ENCODE measurements around the gene DOCK1.
"Not testable (repeated sequence)": the region's sequence is repeated elsewhere in the genome, so short reads cannot be mapped to it uniquely, and the experiment has no call there.

DOCK1 gene

GRCh38 chr10:126930131-126930882 lies 25.1 kb downstream of the DOCK1 start:
- Histone ChIP-seq H3K4me3 (ENCODE audit: low read length) (no peak overlapping the region), H3K36me3 (ENCODE audit: control insufficient read depth, insufficient read depth, low read length) (no peaks in the 10 kb centered on the region), H3K27me3 (ENCODE audit: control insufficient read depth, insufficient read depth, low read length) (no peaks in the 10 kb centered on the region), H3K9ac (ENCODE audit: low read length) (no peak overlapping the region), H3K4me1 (ENCODE audit: control insufficient read depth, insufficient read depth, low read length) (peaks cover 11% of the 10 kb centered on the region), H3K9me3 (ENCODE audit: control insufficient read depth, low read length) (no peaks in the 10 kb centered on the region)

GRCh38 chr10:126930883-126931503 lies 25.8 kb downstream of the DOCK1 start:
- H3K27me3 ChIP-seq (ENCODE audit: control insufficient read depth, insufficient read depth, low read length), result no peaks in the 10 kb centered on the region
- peaks cover 11% of the 10 kb centered on the region for H3K4me1 ChIP-seq (ENCODE audit: control insufficient read depth, insufficient read depth, low read length)
- no peak overlapping the region for H3K9ac ChIP-seq (ENCODE audit: low read length)
- H3K9me3 ChIP-seq (ENCODE audit: control insufficient read depth, low read length), result no peaks in the 10 kb centered on the region
- H3K4me3 ChIP-seq (ENCODE audit: low read length), result no peak overlapping the region
- no peaks in the 10 kb centered on the region for H3K36me3 ChIP-seq (ENCODE audit: control insufficient read depth, insufficient read depth, low read length)

GRCh38 chr10:126931544-126931943 lies 26.3 kb downstream of the DOCK1 start:
- Histone ChIP-seq H3K9ac (ENCODE audit: low read length) (no peak overlapping the region), H3K27me3 (ENCODE audit: control insufficient read depth, insufficient read depth, low read length) (no peaks in the 10 kb centered on the region), H3K4me1 (ENCODE audit: control insufficient read depth, insufficient read depth, low read length) (peaks cover 11% of the 10 kb centered on the region), H3K9me3 (ENCODE audit: control insufficient read depth, low read length) (no peaks in the 10 kb centered on the region), H3K4me3 (ENCODE audit: low read length) (no peak overlapping the region), H3K36me3 (ENCODE audit: control insufficient read depth, insufficient read depth, low read length) (no peaks in the 10 kb centered on the region)

- no peak overlapping the region for H3K9ac ChIP-seq (ENCODE audit: low read length)
- H3K36me3 ChIP-seq (ENCODE audit: control insufficient read depth, insufficient read depth, low read length), result no peaks in the 10 kb centered on the region
- no peaks in the 10 kb centered on the region for H3K9me3 ChIP-seq (ENCODE audit: control insufficient read depth, low read length)
- H3K4me3 ChIP-seq (ENCODE audit: low read length), result no peak overlapping the region
- H3K4me1 ChIP-seq (ENCODE audit: control insufficient read depth, insufficient read depth, low read length), result peaks cover 11% of the 10 kb centered on the region
- H3K27me3 ChIP-seq (ENCODE audit: control insufficient read depth, insufficient read depth, low read length), result no peaks in the 10 kb centered on the region
These were observed 27.3 kb downstream of the DOCK1 start for GRCh38 chr10:126932516-126932915.

- Histone ChIP-seq H3K4me3 (ENCODE audit: low read length) (no peak overlapping the region), H3K27me3 (ENCODE audit: control insufficient read depth, insufficient read depth, low read length) (no peaks in the 10 kb centered on the region), H3K9ac (ENCODE audit: low read length) (no peak overlapping the region), H3K4me1 (ENCODE audit: control insufficient read depth, insufficient read depth, low read length) (peaks cover 11% of the 10 kb centered on the region), H3K36me3 (ENCODE audit: control insufficient read depth, insufficient read depth, low read length) (no peaks in the 10 kb centered on the region), H3K9me3 (ENCODE audit: control insufficient read depth, low read length) (no peaks in the 10 kb centered on the region)
These were observed 27.9 kb downstream of the DOCK1 start for GRCh38 chr10:126933116-126933515.

- Histone ChIP-seq H3K9me3 (ENCODE audit: control insufficient read depth, low read length) (no peaks in the 10 kb centered on the region), H3K36me3 (ENCODE audit: control insufficient read depth, insufficient read depth, low read length) (no peaks in the 10 kb centered on the region), H3K4me3 (ENCODE audit: low read length) (no peak overlapping the region), H3K9ac (ENCODE audit: low read length) (no peak overlapping the region), H3K4me1 (ENCODE audit: control insufficient read depth, insufficient read depth, low read length) (peaks cover 12% of the 10 kb centered on the region), H3K27me3 (ENCODE audit: control insufficient read depth, insufficient read depth, low read length) (no peaks in the 10 kb centered on the region)
These were observed 30.2 kb downstream of the DOCK1 start for GRCh38 chr10:126935263-126935946.

GRCh38 chr10:126937026-126937425 lies 31.8 kb downstream of the DOCK1 start:
- Histone ChIP-seq H3K4me3 (ENCODE audit: low read length) (no peak overlapping the region), H3K9ac (ENCODE audit: low read length) (no peak overlapping the region), H3K4me1 (ENCODE audit: control insufficient read depth, insufficient read depth, low read length) (peaks cover 6% of the 10 kb centered on the region), H3K36me3 (ENCODE audit: control insufficient read depth, insufficient read depth, low read length) (no peaks in the 10 kb centered on the region), H3K9me3 (ENCODE audit: control insufficient read depth, low read length) (no peaks in the 10 kb centered on the region), H3K27me3 (ENCODE audit: control insufficient read depth, insufficient read depth, low read length) (no peaks in the 10 kb centered on the region)

- H3K27me3 ChIP-seq (ENCODE audit: control insufficient read depth, insufficient read depth, low read length); H3K4me3 ChIP-seq (ENCODE audit: low read length); H3K4me1 ChIP-seq (ENCODE audit: control insufficient read depth, insufficient read depth, low read length); H3K9ac ChIP-seq (ENCODE audit: low read length); H3K9me3 ChIP-seq (ENCODE audit: control insufficient read depth, low read length); H3K36me3 ChIP-seq (ENCODE audit: control insufficient read depth, insufficient read depth, low read length): not testable (repeated sequence)
These were observed 32.9 kb downstream of the DOCK1 start for GRCh38 chr10:126938121-126938520.

- no peak overlapping the region for H3K4me3 ChIP-seq (ENCODE audit: low read length)
- no peak overlapping the region for H3K9ac ChIP-seq (ENCODE audit: low read length)
- no peaks in the 10 kb centered on the region for H3K36me3 ChIP-seq (ENCODE audit: control insufficient read depth, insufficient read depth, low read length)
- no peaks in the 10 kb centered on the region for H3K9me3 ChIP-seq (ENCODE audit: control insufficient read depth, low read length)
- no peaks in the 10 kb centered on the region for H3K27me3 ChIP-seq (ENCODE audit: control insufficient read depth, insufficient read depth, low read length)
- H3K4me1 ChIP-seq (ENCODE audit: control insufficient read depth, insufficient read depth, low read length), result peaks cover 6% of the 10 kb centered on the region
These were observed 34.5 kb downstream of the DOCK1 start for GRCh38 chr10:126939706-126940105.

GRCh38 chr10:126940670-126941310 lies 35.6 kb downstream of the DOCK1 start:
- Histone ChIP-seq H3K4me3 (ENCODE audit: low read length) (no peak overlapping the region), H3K4me1 (ENCODE audit: control insufficient read depth, insufficient read depth, low read length) (peaks cover 6% of the 10 kb centered on the region), H3K9me3 (ENCODE audit: control insufficient read depth, low read length) (no peaks in the 10 kb centered on the region)

GRCh38 chr10:126944191-126944590 lies 39.0 kb downstream of the DOCK1 start:
- no peaks in the 10 kb centered on the region for H3K36me3 ChIP-seq (ENCODE audit: control insufficient read depth, insufficient read depth, low read length)
- H3K4me1 ChIP-seq (ENCODE audit: control insufficient read depth, insufficient read depth, low read length), result peaks cover 6% of the 10 kb centered on the region
- H3K9ac ChIP-seq (ENCODE audit: low read length), result no peak overlapping the region
- H3K4me3 ChIP-seq (ENCODE audit: low read length), result no peak overlapping the region
- no peaks in the 10 kb centered on the region for H3K27me3 ChIP-seq (ENCODE audit: control insufficient read depth, insufficient read depth, low read length)
- no peaks in the 10 kb centered on the region for H3K9me3 ChIP-seq (ENCODE audit: control insufficient read depth, low read length)

More at GRCh38 chr10:126940670-126941310, 35.6 kb downstream of the DOCK1 start:
- no peaks in the 10 kb centered on the region for H3K36me3 ChIP-seq (ENCODE audit: control insufficient read depth, insufficient read depth, low read length)
- H3K9ac ChIP-seq (ENCODE audit: low read length), result no peak overlapping the region
- no peaks in the 10 kb centered on the region for H3K27me3 ChIP-seq (ENCODE audit: control insufficient read depth, insufficient read depth, low read length)
